ENCODE data around the gene TDRD1.

DNA sequence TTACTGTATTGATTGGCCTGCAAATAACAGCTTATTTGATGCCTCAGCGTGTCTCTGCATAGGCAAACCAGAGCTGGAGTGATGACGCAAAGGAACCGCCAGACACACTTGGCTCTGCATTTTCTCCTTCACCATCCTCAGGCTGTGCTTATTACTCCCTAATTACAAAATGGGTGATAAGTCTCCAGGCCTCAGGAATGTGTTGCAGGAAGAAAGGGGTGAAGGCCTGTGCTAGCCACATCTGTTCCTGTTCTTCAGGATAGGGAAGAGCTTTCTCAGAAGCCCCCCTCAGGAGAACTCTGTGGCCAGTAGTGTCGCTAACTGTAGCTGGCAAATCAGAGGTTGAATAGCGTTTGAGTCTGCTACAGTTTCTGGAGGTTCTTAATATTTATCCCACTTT lies 5.1 kb downstream of the TDRD1 start:
- TF ChIP-seq POLR2AphosphoS5 (IDR thresholded peaks at IDR 0.05; ENCODE audit: low read depth, low read length) (no peak), TAF1 (IDR thresholded peaks at IDR 0.05; ENCODE audit: borderline replicate concordance, insufficient read depth, low read length) (no peak)
- TF ChIP-seq, protein P1, sequence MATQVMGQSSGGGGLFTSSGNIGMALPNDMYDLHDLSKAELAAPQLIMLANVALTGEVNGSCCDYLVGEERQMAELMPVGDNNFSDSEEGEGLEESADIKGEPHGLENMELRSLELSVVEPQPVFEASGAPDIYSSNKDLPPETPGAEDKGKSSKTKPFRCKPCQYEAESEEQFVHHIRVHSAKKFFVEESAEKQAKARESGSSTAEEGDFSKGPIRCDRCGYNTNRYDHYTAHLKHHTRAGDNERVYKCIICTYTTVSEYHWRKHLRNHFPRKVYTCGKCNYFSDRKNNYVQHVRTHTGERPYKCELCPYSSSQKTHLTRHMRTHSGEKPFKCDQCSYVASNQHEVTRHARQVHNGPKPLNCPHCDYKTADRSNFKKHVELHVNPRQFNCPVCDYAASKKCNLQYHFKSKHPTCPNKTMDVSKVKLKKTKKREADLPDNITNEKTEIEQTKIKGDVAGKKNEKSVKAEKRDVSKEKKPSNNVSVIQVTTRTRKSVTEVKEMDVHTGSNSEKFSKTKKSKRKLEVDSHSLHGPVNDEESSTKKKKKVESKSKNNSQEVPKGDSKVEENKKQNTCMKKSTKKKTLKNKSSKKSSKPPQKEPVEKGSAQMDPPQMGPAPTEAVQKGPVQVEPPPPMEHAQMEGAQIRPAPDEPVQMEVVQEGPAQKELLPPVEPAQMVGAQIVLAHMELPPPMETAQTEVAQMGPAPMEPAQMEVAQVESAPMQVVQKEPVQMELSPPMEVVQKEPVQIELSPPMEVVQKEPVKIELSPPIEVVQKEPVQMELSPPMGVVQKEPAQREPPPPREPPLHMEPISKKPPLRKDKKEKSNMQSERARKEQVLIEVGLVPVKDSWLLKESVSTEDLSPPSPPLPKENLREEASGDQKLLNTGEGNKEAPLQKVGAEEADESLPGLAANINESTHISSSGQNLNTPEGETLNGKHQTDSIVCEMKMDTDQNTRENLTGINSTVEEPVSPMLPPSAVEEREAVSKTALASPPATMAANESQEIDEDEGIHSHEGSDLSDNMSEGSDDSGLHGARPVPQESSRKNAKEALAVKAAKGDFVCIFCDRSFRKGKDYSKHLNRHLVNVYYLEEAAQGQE (IDR thresholded peaks at IDR 0.05; ENCODE audit: insufficient read depth in 1 of 2, low read depth in 2 of 2, low read length in 2 of 2) = no peak

Data from PFSK-1 (cell line).